ENCODE data around the gene PARD3. TPM values are rescaled to one million over a fixed set of nuclear protein-coding genes. Genes with fewer than 3 reads are reported as not detected.
"Not testable (repeated sequence)": the region's sequence is repeated elsewhere in the genome, so short reads cannot be mapped to it uniquely, and the experiment has no call there.

The PARD3 gene
- total RNA-seq, 1 donor from 2014 or later = 1.7 TPM

DNA sequence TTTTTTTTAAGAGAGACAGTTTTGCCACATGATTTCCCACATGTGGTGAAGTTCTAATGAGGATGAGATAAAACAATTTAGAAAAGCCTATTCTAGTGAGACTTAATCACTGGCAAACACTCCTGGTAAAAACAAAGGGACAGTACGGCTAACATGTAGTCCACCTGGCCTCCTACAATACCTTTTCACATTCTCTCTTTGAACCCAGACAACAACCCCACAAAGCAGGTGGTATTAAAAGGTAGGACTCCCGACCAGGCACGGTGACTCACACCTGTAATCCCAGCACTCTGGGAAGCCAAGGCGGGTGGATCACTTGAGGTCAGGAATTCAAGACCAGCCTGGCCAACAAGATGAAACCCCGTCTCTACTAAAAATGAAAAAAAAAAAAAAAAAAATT lies 12.4 kb downstream of the PARD3 start:
- Mint-ChIP-seq H3K9me3 (no peaks in the 10 kb centered on the region), H3K4me3 (no peak overlapping the region), H3K4me1 (ENCODE audit: low read depth) (no peaks in the 10 kb centered on the region), H3K36me3 (ENCODE audit: low read depth) (no peaks in the 10 kb centered on the region), H3K27me3 (ENCODE audit: insufficient read depth) (peaks cover 5% of the 10 kb centered on the region), H3K27ac (no peak overlapping the region)
- intact Hi-C loops (cut with micrococcal nuclease) = no loop called here
- DNase-seq (ENCODE audit: low spot score) = no peak

DNA sequence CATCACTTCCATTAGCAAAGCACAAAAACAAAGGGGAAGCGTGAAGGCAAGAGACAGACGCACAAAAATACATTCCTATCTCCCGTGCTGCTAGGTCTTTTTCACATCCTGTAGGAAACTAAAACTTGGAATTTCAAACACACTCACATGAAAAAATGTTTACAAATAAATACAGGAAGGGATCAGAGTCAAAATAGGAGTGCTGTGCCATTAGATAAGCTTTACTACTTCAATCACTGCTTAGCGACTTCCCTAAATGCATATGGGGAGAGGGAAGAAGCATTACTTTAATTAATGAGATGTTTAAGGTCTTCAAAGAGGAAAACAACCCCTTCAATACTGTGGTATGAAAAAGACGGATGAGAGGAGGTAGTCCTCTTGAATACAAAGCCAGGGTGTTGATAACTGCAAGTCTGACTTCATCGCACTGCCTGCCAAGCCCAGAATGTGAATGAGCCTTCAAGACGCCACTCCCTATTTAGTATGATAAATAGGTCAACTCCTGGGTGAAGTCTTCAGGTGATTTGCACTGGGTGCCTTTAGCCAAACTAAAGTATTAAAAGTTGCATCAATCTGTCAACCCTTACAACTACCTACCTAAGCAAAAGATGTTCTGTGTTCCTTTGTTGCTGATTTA lies 13.9 kb downstream of the PARD3 start:
- Mint-ChIP-seq H3K27me3 (ENCODE audit: insufficient read depth) (peaks cover 3% of the 10 kb centered on the region), H3K36me3 (ENCODE audit: low read depth) (no peaks in the 10 kb centered on the region)

DNA sequence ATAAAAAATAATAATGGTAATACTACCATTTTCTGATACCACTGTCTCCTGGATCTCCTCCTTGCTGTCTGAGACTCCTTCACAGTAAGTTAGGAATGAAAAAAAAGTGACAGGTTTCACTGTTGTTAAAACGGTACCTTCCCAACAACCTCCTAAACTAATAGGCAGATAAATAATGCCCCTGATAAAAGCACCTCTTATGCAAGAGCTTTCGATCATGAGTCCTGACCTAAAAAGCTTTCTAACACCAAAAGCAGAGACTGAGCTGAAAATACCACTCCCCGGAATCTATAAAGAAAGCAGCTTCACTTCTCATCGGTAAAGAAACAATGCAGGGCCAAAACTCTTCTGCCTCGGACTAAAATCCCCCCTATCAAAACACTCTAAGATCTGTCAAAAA lies 14.5 kb downstream of the PARD3 start:
- Mint-ChIP-seq H3K27me3 (ENCODE audit: insufficient read depth) (peaks cover 3% of the 10 kb centered on the region), H3K4me3 (no peak overlapping the region), H3K9me3 (no peaks in the 10 kb centered on the region), H3K4me1 (ENCODE audit: low read depth) (no peaks in the 10 kb centered on the region), H3K27ac (no peak overlapping the region), H3K36me3 (ENCODE audit: low read depth) (no peaks in the 10 kb centered on the region)
- intact Hi-C loops (cut with micrococcal nuclease) = no loop called here
- no peak for DNase-seq (ENCODE audit: low spot score)

More for the DNA sequence above, 13.9 kb downstream of the PARD3 start:
- Mint-ChIP-seq H3K9me3 (no peaks in the 10 kb centered on the region), H3K4me1 (ENCODE audit: low read depth) (no peaks in the 10 kb centered on the region), H3K4me3 (no peak overlapping the region), H3K27ac (no peak overlapping the region)
- intact Hi-C loops (cut with micrococcal nuclease) = no loop called here
- DNase-seq (ENCODE audit: low spot score) = no peak

DNA sequence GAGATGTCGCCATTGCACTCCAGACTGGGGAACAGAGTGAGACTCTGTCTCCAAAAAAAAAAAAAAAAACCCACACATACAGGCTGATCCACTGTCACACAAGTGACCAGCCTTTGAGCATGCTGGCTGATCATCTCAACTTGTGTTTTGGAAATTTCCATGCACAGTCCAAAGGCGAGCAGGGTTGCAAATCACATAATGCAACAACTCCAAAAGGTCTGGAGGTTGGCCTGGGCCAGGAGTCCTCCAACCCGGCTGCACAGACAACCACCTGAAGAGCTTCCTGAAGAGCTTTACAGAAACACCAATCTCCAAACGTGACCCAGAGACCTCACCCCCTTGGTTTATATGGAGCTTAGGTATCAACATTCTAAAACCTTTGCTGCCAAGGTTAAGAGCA lies 16.4 kb downstream of the PARD3 start:
- H3K36me3 Mint-ChIP-seq (ENCODE audit: low read depth) = no peaks in the 10 kb centered on the region
- intact Hi-C loops (cut with micrococcal nuclease) = no loop called here
- no peaks in the 10 kb centered on the region for H3K4me1 Mint-ChIP-seq (ENCODE audit: low read depth)
- H3K27me3 Mint-ChIP-seq (ENCODE audit: insufficient read depth) = peaks cover 3% of the 10 kb centered on the region
- H3K27ac Mint-ChIP-seq = no peak overlapping the region
- H3K9me3 Mint-ChIP-seq = no peaks in the 10 kb centered on the region
- no peak overlapping the region for H3K4me3 Mint-ChIP-seq
- DNase-seq (ENCODE audit: low spot score) = no peak

DNA sequence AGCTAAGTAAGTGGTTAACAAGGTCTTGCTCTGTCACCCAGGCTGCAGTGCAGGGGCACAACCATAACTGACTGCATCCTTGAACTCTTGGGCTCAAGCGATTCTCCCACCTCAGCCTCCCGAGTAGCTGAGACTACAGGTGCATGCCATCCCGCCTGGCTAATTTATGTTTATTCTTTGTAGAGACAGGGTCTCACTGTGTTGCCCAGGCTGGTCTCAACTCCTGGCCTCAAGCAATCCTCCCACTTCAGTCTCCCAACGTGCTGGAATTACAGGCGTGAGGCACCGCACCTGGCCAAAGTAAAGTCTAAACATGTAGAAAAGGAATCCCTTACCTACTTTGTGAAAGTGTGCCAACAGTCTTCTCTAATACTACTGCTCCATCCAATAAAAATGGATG lies 17.9 kb downstream of the PARD3 start:
- H3K27me3 Mint-ChIP-seq (ENCODE audit: insufficient read depth) = peaks cover 3% of the 10 kb centered on the region
- no peaks in the 10 kb centered on the region for H3K36me3 Mint-ChIP-seq (ENCODE audit: low read depth)
- H3K4me3 Mint-ChIP-seq = no peak overlapping the region

DNA sequence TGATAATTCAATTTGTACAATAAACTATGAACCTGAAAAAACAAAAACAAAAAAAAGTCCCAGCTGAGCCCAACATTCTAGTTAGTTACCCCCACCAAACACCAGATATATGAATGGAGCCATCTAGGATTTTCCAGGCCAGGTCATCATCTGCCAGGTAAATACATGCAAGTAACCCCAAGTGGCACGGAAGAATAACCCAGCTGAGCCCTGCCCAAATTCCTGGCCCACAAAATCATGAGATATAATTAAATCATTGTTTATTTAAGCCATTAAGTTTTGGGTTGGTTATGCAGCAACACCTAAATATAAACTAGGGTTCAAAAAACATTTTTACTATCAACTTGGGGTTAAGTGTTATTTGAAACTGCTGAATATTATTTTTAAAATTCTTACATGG lies 19.0 kb downstream of the PARD3 start:
- no peak overlapping the region for H3K27ac Mint-ChIP-seq
- DNase-seq (ENCODE audit: low spot score) = no peak
- H3K36me3 Mint-ChIP-seq (ENCODE audit: low read depth) = no peaks in the 10 kb centered on the region
- no peaks in the 10 kb centered on the region for H3K4me1 Mint-ChIP-seq (ENCODE audit: low read depth)
- H3K9me3 Mint-ChIP-seq = no peaks in the 10 kb centered on the region
- intact Hi-C loops (cut with micrococcal nuclease) = no loop called here
- no peak overlapping the region for H3K4me3 Mint-ChIP-seq
- peaks cover 3% of the 10 kb centered on the region for H3K27me3 Mint-ChIP-seq (ENCODE audit: insufficient read depth)

More for the DNA sequence above, 17.9 kb downstream of the PARD3 start:
- intact Hi-C loops (cut with micrococcal nuclease) = no loop called here
- Mint-ChIP-seq H3K4me1 (ENCODE audit: low read depth) (no peaks in the 10 kb centered on the region), H3K9me3 (no peaks in the 10 kb centered on the region), H3K27ac (no peak overlapping the region)
- DNase-seq (ENCODE audit: low spot score) = no peak

DNA sequence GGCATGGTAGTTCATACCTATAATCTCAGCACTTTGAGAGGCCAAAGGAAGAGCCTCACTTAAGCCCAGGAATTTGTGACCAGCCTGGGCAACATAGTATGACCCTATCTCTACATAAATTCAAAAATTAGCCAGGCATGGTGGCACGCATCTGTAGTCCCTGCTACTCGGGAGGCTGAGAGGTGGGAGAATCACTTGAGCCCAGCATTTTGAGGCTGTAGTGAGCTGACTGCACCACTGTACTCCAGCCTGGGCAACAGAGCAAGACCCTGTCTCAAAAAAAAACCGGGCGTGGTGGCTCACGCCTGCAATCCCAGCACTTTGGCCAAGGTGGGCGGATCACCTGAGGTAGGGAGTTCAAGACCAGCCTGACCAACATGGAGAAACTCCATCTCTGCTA lies 19.8 kb downstream of the PARD3 start:
- no peak overlapping the region for H3K4me3 Mint-ChIP-seq
- H3K9me3 Mint-ChIP-seq = no peaks in the 10 kb centered on the region
- H3K27me3 Mint-ChIP-seq (ENCODE audit: insufficient read depth) = peaks cover 3% of the 10 kb centered on the region
- intact Hi-C loops (cut with micrococcal nuclease) = loop anchor here (2.0 kb wide), 1 partner anchor 67 kb away; no protein-coding TSS in a partner anchor
- H3K27ac Mint-ChIP-seq = no peak overlapping the region
- DNase-seq (ENCODE audit: low spot score) = no peak
- H3K36me3 Mint-ChIP-seq (ENCODE audit: low read depth) = no peaks in the 10 kb centered on the region
- H3K4me1 Mint-ChIP-seq (ENCODE audit: low read depth) = no peaks in the 10 kb centered on the region

DNA sequence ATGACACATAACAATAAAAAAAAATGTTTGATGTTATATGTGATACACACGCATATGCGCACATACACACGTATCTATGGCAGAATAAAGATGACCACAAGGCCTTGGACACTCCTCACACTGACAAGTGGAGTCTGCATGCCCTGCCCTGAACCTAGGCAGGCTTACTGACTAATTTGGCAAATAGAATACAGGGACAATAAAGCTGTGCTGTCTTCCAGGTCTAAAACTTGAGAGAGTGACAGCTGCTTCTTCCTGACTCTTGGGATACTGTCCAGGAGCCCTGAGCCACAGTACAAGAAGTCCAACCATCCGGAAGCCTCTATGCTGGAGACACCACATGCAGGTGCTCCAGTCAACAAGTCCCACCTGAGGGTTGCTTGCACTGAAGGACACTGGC lies 20.3 kb downstream of the PARD3 start:
- Mint-ChIP-seq H3K36me3 (ENCODE audit: low read depth) (no peaks in the 10 kb centered on the region), H3K4me3 (no peak overlapping the region), H3K4me1 (ENCODE audit: low read depth) (no peaks in the 10 kb centered on the region), H3K27me3 (ENCODE audit: insufficient read depth) (peaks cover 3% of the 10 kb centered on the region), H3K9me3 (no peaks in the 10 kb centered on the region), H3K27ac (no peak overlapping the region)
- DNase-seq (ENCODE audit: low spot score) = no peak
- intact Hi-C loops (cut with micrococcal nuclease) = loop anchor here (2.0 kb wide), 1 partner anchor 68 kb away; no protein-coding TSS in a partner anchor

DNA sequence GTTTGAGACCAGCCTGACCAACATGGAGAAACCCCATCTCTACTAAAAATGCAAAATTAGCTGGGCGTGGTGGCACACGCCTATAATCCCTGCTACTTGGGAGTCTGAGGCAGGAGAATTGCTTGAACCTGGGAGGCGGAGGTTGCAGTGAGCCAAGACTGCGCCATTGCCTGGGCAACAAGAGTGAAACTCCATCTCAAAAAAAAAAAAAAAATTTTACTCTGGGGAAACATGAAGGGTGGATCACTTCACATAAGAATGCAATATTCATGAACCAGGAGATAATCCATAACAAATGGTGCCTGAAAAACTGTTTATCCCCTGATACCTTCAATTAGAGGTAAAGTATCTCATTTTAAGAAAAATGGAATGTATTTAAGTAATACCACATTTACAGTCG lies 21.5 kb downstream of the PARD3 start:
- DNase-seq (ENCODE audit: low spot score); H3K4me1 Mint-ChIP-seq (ENCODE audit: low read depth); H3K27me3 Mint-ChIP-seq (ENCODE audit: insufficient read depth); H3K4me3 Mint-ChIP-seq; H3K27ac Mint-ChIP-seq; intact Hi-C loops (cut with micrococcal nuclease); H3K36me3 Mint-ChIP-seq (ENCODE audit: low read depth); H3K9me3 Mint-ChIP-seq: not testable (repeated sequence)

DNA sequence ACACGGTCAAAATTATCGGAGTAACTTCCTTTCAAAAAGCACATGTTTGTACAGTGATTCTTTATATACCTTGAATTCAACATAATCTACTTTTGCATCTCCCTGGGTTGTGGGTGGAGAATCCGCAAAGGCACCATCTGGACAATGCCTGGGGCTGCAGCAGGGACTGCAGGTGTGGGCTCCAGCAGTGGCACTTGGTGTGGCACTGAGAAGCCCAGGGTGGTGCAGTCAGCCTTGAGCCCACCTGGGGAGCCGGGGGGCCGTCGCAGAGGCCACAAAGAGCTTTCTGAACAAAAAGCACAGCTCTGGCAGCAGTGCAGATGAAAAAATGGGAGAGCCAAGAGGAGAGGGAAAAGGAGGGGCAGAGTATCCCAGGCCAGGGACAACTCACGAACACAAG lies 22.2 kb downstream of the PARD3 start:
- H3K4me1 Mint-ChIP-seq (ENCODE audit: low read depth) = no peaks in the 10 kb centered on the region
- no peaks in the 10 kb centered on the region for H3K36me3 Mint-ChIP-seq (ENCODE audit: low read depth)
- H3K27ac Mint-ChIP-seq = no peak overlapping the region
- H3K4me3 Mint-ChIP-seq = no peak overlapping the region
- intact Hi-C loops (cut with micrococcal nuclease) = no loop called here
- no peaks in the 10 kb centered on the region for H3K27me3 Mint-ChIP-seq (ENCODE audit: insufficient read depth)
- DNase-seq (ENCODE audit: low spot score) = no peak
- H3K9me3 Mint-ChIP-seq = no peaks in the 10 kb centered on the region

DNA sequence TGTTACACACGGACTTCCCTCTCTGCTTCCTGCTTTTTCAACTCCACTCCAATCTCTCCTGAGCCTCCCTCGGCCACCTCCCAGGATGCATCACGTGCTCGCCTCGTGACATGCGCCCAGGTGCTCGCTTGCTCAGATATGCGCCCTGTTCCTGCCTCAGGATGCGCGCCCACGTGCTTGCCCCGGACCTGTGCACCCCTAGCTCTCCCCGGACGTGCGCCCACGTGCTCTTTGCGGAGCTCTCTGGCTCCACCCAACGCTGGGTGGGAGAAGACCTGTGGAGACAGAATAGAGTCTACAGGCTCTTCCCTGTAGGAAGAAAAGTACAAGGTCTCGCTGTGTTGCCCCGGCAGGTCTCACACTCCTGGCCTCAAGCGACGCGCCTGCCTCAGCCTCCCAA lies 23.1 kb downstream of the PARD3 start:
- Mint-ChIP-seq H3K4me1 (ENCODE audit: low read depth) (no peaks in the 10 kb centered on the region), H3K27me3 (ENCODE audit: insufficient read depth) (peaks cover 2% of the 10 kb centered on the region), H3K4me3 (no peak overlapping the region), H3K36me3 (ENCODE audit: low read depth) (no peaks in the 10 kb centered on the region), H3K9me3 (no peaks in the 10 kb centered on the region), H3K27ac (no peak overlapping the region)
- intact Hi-C loops (cut with micrococcal nuclease) = no loop called here
- DNase-seq (ENCODE audit: low spot score) = no peak

DNA sequence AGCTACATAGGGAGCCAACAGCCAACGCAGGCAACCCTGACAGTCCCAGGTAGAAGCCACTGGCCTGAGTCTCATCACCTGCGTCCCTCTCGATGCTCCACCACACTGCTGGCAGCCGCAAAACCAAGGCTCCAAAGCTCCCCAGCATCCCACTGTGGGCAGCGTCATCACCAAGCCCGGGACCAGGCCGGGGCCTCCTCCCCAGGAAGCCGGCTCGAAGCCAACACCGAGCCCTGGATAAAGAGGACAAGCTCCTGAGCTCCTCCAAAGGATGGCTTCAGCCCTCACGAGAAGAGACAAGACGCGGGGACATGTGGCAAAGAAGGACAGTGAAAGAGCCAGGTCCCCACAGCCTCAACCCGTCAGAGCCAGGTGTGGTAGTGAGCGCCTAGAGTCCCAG lies 23.9 kb downstream of the PARD3 start:
- DNase-seq (ENCODE audit: low spot score) = no peak

DNA sequence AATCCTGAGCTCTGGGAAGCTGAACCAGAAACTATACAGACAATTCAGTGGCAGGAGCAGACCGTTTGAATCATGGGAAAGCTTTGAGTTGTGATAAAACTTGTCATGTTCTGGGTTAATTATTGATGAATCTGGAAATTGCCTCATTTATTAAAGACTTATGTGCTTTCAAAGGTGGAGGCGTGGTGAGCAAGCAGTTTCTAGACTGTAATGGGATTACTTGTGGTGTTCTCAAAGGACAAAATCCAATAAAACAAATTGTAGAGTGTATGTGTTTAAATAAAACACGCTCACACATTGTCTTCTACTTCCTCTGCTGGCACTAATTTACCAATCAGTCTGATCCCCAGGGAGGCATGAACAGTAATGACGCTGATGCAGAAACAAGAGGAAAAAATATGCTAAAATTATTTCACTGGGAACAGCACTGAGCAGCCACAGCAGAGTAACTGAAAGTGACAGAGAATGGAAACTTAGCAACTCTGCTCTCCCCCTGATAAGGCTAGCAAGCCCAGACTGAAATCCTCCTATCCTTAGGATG lies 25.1 kb downstream of the PARD3 start:
- no peaks in the 10 kb centered on the region for H3K9me3 Mint-ChIP-seq
- H3K36me3 Mint-ChIP-seq (ENCODE audit: low read depth) = no peaks in the 10 kb centered on the region
- no peak overlapping the region for H3K4me3 Mint-ChIP-seq
- no peak for DNase-seq (ENCODE audit: low spot score)
- intact Hi-C loops (cut with micrococcal nuclease) = no loop called here
- H3K4me1 Mint-ChIP-seq (ENCODE audit: low read depth) = no peaks in the 10 kb centered on the region
- no peak overlapping the region for H3K27ac Mint-ChIP-seq
- peaks cover 2% of the 10 kb centered on the region for H3K27me3 Mint-ChIP-seq (ENCODE audit: insufficient read depth)

More for the DNA sequence above, 23.9 kb downstream of the PARD3 start:
- intact Hi-C loops (cut with micrococcal nuclease) = no loop called here
- Mint-ChIP-seq H3K27me3 (ENCODE audit: insufficient read depth) (peaks cover 2% of the 10 kb centered on the region), H3K4me1 (ENCODE audit: low read depth) (no peaks in the 10 kb centered on the region), H3K36me3 (ENCODE audit: low read depth) (no peaks in the 10 kb centered on the region), H3K4me3 (no peak overlapping the region), H3K9me3 (no peaks in the 10 kb centered on the region), H3K27ac (no peak overlapping the region)

DNA sequence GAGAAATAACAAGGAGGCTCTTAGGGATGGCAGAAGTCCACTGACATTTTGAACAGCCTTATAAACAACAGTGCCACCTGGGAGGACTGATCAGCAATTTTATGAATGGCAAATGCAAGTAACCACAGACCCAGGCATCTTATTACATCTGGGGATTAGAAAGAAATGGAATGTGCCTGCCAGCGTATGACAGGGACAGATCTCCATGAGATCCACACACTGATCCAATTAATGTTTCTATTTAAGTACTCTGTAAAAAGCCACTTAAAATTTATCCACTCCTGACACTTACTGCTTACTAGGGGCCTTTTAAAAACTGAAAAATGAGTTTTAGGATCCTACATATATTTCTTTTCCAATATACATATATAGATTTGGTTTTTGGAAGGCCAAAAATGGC lies 28.6 kb downstream of the PARD3 start:
- no peak for DNase-seq (ENCODE audit: low spot score)
- Mint-ChIP-seq H3K27ac (no peak overlapping the region), H3K4me1 (ENCODE audit: low read depth) (no peaks in the 10 kb centered on the region), H3K27me3 (ENCODE audit: insufficient read depth) (peaks cover 6% of the 10 kb centered on the region), H3K4me3 (no peak overlapping the region), H3K36me3 (ENCODE audit: low read depth) (no peaks in the 10 kb centered on the region), H3K9me3 (no peaks in the 10 kb centered on the region)
- intact Hi-C loops (cut with micrococcal nuclease) = no loop called here

All from activated T-helper 1 cell treated with anti-CD3 and anti-CD28 coated beads, Interleukin-12 subunit alpha, Interleukin-12 subunit beta, Interleukin-2, Interleukin-4 antibody, amounts not matched to agents 30 ng/mL and 10 ng/mL and 1 ng/mL, durations not matched to agents 14 hours and 24 hours and 36 hours (primary cell).